Measurements from ENCODE around the gene FRMD4B.

Gene FRMD4B

DNA sequence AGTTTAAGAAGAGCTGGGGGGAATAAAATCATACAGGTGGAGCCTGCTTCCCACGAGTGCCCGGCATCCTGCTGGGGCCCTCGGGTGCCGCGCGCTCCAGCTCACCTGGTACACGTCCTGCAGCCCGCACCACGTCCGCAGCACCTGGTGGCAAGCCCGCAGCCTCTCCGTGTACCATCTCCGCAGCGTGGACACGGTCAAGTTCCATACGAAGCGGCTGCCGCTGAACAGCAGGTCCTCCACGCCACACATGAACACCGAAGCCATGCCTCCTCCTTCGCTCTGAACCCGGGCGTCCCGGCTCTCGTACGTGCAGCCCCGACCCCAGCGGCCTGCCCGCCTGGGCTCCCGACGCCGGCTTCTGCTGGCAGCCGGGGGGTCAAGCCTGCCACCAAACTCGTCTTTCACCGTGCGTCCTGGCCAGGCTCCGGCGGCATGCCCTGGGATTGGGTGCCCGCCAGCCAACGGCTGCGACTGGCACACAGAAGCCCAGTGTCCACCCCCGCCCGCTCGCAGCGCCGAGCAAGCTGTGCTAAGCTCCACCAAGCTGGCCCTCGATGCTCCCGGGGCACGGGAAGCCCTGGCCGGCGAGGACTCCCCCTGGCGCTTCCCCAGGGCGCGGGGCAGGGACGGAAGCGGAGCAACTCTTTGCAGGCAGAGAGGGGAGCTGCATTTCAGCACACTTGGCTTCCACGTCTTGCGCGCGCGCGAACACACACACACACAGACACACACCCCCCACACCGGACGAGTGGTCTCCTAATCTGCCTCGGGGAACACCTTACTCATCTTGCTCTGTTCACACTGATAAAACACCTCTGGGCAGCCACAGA, at the start of gene FRMD4B:
FRMD4B (minus strand) TSS at position 366 of the 833 bp plus-strand sequence; CDS start at position 267, 99 bp downstream.
- DNase-seq, result no peak

DNA sequence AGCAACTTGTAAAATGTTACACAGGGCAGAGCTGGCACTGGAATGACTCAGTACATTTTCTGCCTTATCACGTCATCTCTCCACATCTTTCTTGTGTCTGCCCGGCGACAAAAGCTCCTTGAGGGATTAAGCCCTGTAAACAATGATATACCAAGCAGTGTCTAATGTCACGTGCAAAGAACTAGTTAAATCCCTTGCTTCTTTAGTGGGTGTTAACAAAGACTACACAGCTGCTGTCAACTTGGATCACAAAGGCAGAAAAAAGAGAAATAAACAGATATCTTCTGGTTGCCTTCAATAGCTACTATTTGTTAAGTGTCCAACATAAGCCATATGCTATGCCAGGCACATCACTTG, 48.1 kb upstream of the FRMD4B start:
- DNase-seq, result no peak

- no peak for DNase-seq
These were observed 47.5 kb upstream of the FRMD4B start for GRCh38 chr3:69433121-69433968.

DNA sequence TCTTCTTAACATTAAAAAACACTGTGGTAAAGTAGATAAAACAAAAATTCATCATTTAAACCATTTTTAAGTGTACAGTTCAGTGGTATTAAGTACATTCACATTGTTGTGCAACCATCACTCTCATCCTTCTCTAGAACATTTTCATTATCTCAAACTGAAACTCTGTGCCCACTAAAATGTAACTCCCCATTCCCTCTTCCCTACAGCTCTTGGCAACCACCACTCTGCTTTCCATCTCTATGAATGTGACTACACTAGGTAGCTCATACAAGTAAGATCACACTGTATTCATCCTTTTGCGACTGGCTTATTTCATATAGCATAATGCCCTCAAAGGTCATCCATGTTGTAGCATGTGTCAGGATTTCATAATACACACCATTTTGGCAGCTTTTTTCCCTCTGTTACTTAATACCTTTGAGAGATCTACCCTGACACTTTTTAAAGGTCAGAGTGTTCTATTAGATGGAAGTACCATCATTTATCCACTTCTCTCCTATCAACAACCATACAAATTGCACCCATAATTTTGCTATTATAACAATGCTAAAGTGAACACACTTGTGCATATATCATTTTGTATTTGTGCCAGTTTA, 42.9 kb upstream of the FRMD4B start:
- no peak for DNase-seq

DNA sequence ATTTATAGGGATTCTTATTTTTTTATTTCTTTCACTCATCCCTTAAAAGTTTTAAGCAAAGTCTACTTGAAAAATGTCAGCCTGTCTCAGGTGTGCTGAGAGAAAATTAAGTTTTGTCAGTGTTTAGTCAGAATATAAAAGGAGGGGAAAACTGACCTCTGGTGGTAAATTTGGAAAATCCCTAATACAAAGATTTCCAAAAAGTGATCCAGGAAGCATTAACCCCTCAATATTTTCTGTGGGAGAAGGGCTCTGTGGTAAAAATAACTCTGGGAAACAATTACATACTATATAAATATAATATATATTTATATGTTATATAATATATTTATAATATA, 41.0 kb upstream of the FRMD4B start:
- no peak for DNase-seq

- DNase-seq, result no peak
These were observed 40.5 kb upstream of the FRMD4B start for GRCh38 chr3:69426291-69426966.

DNA sequence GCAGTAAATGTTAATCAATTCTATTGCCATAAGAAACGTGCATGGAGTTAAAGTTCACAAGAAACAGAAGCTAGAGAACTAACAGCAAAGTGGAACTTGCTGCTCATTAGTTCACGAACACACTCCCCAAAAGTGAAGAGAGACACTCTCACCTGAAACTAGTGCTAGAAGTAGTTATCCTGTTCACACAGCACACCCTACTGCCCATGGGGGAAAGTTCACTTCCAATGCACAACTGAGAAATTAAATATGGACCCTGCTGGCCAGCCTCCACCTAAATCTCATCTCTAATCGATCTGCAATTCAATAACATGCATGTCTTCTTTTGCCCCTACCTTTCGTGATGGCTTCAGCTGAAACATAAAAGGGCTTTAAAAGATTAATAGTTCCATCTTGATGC, 39.4 kb upstream of the FRMD4B start:
- DNase-seq, result peak; percentile 3

DNA sequence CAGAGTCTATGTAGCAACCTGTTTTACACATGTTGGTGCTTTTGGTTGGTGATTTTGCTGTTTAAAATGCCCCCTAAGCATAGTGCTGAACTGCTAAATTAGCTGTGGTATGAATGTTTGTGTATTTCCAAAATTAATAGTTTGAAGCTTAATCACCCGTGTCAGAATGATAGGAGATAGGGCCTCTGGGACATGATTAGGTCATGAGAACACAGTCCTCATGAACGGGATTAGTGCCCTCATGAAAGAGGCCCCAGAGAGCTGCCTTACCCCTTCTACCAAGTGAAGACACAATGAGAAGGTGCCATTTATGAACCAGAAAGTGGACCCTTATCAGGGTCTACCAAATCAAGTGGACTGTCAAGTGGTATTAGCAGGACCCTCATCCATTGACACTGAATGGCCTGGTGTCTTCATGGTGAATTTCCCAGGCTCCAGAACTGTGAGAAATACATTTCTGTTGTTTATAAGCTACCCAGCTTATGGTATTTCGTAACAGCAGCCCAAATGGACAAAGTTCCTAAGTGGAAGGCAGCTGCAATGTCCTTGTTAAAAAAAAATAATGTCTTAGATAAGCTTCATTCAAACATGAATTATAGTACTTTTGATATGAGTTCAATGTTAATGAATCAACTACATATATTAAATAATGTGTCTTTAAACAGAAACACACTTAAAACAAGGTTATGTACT, 37.7 kb upstream of the FRMD4B start:
- no peak for DNase-seq

GRCh38 chr3:69422751-69423150, 36.9 kb upstream of the FRMD4B start:
- DNase-seq, result no peak

DNA sequence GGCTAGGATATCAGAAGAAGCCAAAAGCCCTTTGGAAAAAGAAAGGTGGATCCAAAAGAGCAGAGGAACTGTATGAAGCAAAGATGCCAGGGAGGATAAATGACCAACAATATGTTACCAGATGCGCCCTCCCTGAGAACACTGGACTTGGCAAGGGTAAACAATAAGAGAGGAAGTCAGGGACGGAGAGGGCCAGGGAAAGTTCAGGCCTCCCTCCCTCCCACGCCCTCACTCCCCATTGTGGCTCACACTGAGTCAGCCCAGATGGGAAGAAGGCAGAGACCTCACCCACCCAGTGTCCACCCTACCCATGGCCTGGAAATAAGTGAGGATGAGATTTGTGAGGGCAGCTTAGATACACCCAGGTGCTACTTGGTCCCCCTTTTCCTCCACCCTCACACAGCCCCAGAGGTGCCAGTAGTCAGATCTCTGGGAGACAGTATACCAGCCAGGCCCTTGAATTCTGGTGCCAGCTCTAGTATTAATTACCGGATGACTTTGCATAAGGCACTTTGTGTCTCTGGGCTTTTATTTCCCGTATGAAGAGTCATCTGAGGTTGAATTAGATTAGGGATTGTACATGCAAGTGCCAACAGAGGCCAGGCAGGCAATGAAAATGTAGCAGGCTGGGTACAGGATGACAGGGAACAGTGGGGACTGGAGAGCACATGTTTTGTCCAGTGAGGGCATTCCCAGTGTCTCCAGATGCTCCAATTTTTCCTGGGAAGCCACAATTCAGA, 35.1 kb upstream of the FRMD4B start:
- DNase-seq, result no peak

DNA sequence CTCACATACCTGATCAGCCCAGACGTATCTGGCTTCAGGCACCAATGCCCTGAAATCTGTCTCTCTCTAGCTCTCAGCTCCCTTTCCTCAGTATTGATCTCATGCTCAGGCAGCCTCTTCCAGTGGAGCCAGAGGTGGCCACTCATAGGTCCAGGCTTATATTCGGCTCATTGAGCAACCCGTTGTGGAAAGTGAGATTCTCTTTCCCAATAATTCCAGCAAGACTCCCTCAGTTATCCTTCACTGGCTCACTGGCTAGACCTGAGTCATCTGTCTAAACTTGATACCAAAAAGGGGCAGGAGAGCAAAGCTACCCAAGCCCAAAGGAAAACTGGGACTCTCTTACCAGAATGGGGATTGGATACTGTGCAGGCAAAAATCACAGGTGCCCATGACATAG, 33.4 kb upstream of the FRMD4B start:
- DNase-seq, result no peak

DNA sequence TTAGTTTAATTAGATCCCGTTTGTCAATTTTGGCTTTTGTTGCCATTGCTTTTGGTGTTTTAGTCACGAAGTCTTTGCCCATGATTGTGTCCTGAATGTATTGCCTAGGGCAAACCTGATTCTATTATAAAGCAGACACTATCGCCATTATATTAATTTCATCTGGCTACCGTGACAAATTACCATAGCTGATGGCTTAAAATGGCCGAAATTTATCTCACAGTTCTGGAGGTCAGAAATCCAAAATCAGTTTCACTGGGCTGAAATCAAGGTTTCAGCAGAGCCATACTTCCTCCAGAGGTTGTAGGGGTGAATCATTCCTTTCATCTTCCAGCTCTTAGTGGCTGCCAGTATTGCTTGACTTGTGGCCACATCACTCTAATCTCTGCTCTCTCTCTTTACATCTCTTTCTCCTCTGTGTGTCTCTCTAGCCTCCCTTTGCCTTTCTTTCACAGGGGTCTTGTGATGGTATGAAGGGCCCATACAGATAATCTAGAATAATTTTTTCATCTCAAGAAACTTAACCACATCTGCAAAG, 31.7 kb upstream of the FRMD4B start:
- no peak for DNase-seq

DNA sequence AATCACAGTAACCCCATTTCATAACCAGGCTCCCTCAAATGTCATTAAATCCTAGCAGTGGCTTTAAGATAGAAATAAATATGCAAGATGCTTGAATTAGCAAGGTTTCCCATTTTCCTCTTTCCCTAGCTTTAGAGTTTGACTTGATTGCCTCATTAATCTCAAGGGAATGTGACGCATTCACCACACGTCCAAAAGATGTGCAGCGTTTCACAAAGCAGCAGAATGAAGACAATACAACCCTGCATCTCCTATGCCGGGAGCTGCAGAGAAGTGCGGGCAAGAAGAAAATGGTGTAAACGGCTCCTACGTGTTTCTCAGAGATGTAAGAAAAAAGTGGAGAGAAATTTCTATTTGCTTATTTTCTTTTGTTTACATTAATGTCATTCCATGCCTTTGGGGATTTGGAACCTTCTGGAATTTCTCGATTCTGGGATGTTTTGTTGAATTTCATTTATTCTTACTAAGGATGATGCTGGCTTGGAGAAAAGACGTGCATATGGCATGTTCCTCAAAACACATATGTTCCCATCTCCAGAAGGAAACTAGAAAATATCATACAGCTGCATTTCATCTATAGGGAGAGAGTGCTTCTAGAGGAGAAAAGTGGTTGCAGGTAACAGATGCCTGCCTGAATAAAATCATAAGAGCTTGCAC, 27.8 kb upstream of the FRMD4B start:
- DNase-seq, result no peak

GRCh38 chr3:69411346-69411745, 25.5 kb upstream of the FRMD4B start:
- no peak for DNase-seq

DNA sequence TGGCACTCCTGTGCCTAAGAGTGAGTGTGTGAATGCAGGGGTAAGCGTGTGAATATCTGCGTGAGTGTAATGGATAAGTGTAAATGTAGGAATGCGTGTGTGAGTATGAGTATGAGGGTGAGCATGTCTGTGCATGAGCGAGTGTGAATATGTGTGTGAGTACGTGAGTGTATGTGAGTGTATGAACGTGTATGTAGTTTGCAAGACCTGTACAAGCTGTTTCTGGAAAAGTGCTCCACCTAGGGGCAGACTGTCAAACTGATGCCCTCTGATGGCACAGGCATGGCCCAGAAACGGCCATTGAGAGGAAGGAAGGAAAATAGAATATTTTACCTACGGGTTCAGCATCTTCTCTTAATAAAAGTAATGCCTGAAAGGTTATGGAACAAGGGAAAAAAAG, 24.4 kb upstream of the FRMD4B start:
- peak; percentile 64 for DNase-seq

DNA sequence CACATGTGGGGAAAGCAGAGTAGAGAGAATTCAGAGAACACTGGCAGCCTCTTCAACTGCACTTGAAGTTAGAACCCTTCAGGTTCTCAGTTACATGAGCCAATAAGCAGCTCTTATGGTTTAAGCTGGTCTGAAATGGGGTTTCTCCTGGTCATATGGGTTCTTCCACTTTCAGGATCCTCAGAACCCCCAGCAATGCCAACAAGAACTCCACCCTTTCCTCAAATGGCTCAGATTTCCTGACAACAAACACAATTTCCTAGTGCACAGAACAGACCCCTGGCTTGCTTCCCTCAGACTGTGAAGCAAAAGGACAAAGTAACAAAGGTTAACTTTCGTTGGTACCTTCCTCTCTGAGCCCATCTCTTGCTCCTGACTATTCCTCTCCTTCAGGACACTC, 23.9 kb upstream of the FRMD4B start:
- no peak for DNase-seq

GRCh38 chr3:69409011-69409410, 23.1 kb upstream of the FRMD4B start:
- DNase-seq, result no peak

DNA sequence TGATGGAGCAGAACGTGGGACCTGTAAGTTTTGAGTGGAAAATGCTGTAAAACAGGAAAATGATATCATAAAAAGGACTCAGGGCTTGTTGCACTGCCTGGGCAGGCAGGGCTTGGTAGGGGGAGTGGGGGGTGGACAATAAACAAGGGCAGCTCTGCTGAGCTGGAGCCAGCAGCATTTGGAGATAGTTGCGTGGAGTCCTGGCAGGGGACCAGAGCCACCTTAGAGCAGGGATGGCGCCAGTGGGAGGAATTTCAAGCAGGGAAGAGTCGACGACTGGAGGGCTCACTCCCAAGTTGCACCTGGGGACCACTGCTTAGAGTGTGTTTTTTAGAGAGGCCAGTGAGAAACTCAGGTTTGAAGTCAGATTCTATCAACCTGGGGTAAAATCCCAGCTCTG, 22.7 kb upstream of the FRMD4B start:
- DNase-seq, result no peak

- no peak for DNase-seq
These were observed 22.0 kb upstream of the FRMD4B start for GRCh38 chr3:69407908-69408307.

- DNase-seq, result no peak
These were observed 20.3 kb upstream of the FRMD4B start for GRCh38 chr3:69406163-69406562.

- DNase-seq, result no peak
These were observed 19.2 kb upstream of the FRMD4B start for GRCh38 chr3:69405067-69405466.
